ENCODE data around the gene CTSZ. TPM values are rescaled to one million over a fixed set of nuclear protein-coding genes. Genes with fewer than 3 reads are reported as not detected.

CTSZ gene
- polyA plus RNA-seq, 12 donors, result 56.0 to 108 (median 65.1) TPM; not detected in 1

- no peak for DNase-seq
Measured at GRCh38 chr20:59032713-59033059, 25.6 kb upstream of the CTSZ start.

- DNase-seq, result peak; percentile 91
Measured at GRCh38 chr20:59032023-59032712, 25.1 kb upstream of the CTSZ start, which contains the start of gene ATP5F1E. ATP5F1E (minus strand) TSS chr20:59032335; CDS start chr20:59032251, 84 bp downstream.

- no peak for DNase-seq
Measured at GRCh38 chr20:59031564-59032022, 24.5 kb upstream of the CTSZ start.

GRCh38 chr20:59030911-59031563 lies 24.0 kb upstream of the CTSZ start:
- no peak for DNase-seq

- DNase-seq, result no peak
Measured at GRCh38 chr20:59028812-59029211, 21.8 kb upstream of the CTSZ start.

- DNase-seq, result no peak
Measured at GRCh38 chr20:59027741-59028320, 20.8 kb upstream of the CTSZ start.

GRCh38 chr20:59026904-59027740 lies 20.1 kb upstream of the CTSZ start:
- DNase-seq, result no peak

GRCh38 chr20:59025511-59025910 lies 18.5 kb upstream of the CTSZ start:
- no peak for DNase-seq

GRCh38 chr20:59025086-59025485 lies 18.0 kb upstream of the CTSZ start:
- no peak for DNase-seq

- no peak for DNase-seq
Measured at GRCh38 chr20:59024111-59024530, 17.1 kb upstream of the CTSZ start.

GRCh38 chr20:59023616-59024015 lies 16.6 kb upstream of the CTSZ start:
- no peak for DNase-seq

GRCh38 chr20:59022754-59023153 lies 15.7 kb upstream of the CTSZ start:
- DNase-seq, result no peak

- no peak for DNase-seq
Measured at GRCh38 chr20:59020938-59021551, 14.0 kb upstream of the CTSZ start.

GRCh38 chr20:59019217-59019616 lies 12.2 kb upstream of the CTSZ start, which contains the start of gene TUBB1:
TUBB1 (plus strand) TSS chr20:59019429; CDS start chr20:59019523, 94 bp downstream.
- no peak for DNase-seq

GRCh38 chr20:59018817-59019216 lies 11.8 kb upstream of the CTSZ start:
- DNase-seq, result no peak

- no peak for DNase-seq
Measured at GRCh38 chr20:59017493-59018231, 10.6 kb upstream of the CTSZ start.

- DNase-seq, result no peak
Measured at GRCh38 chr20:59016795-59017492, 9.9 kb upstream of the CTSZ start.

GRCh38 chr20:59015812-59016711 lies 9.0 kb upstream of the CTSZ start:
- DNase-seq, result no peak

GRCh38 chr20:59015411-59015810 lies 8.4 kb upstream of the CTSZ start:
- no peak for DNase-seq
